GM08714 (cell line): ENCODE measurements around the gene TBC1D2.

Experiments
- H3K4me3 ChIP-seq: fragments of 200-500 bp; sonication (Bioruptor generic); 2 replicates; pipeline ENCODE4 v1.5.1; 2014; ENCODE audit warnings: mild to moderate bottlenecking, low read length, inconsistent platforms
- ZNF274 ChIP-seq: IDR thresholded peaks from 2 replicates; pipeline ENCODE4 v1.6.1; 2012; ENCODE audit warnings: mild to moderate bottlenecking, low read depth, low read length

The TBC1D2 gene

GRCh38 chr9:98173181-98173580, 82.3 kb downstream of the TBC1D2 start:
- no peak overlapping the region for H3K4me3 ChIP-seq
- no peak for TF ChIP-seq ZNF274

GRCh38 chr9:98172604-98173003, 82.8 kb downstream of the TBC1D2 start:
- TF ChIP-seq ZNF274: no peak
- no peak overlapping the region for H3K4me3 ChIP-seq

GRCh38 chr9:98171176-98171925, 84.1 kb downstream of the TBC1D2 start:
- no peak overlapping the region for H3K4me3 ChIP-seq
- TF ChIP-seq ZNF274: no peak

GRCh38 chr9:98168941-98169488, 86.4 kb downstream of the TBC1D2 start:
- TF ChIP-seq ZNF274: no peak
- H3K4me3 ChIP-seq: no peak overlapping the region

GRCh38 chr9:98168153-98168780, 87.2 kb downstream of the TBC1D2 start:
- TF ChIP-seq ZNF274: no peak
- H3K4me3 ChIP-seq: no peak overlapping the region

GRCh38 chr9:98164912-98165311, 90.5 kb downstream of the TBC1D2 start:
- no peak overlapping the region for H3K4me3 ChIP-seq
- TF ChIP-seq ZNF274: no peak

- no peak overlapping the region for H3K4me3 ChIP-seq
- no peak for TF ChIP-seq ZNF274
Observed at GRCh38 chr9:98162613-98163012, 92.8 kb downstream of the TBC1D2 start.

- TF ChIP-seq ZNF274: no peak
- no peak overlapping the region for H3K4me3 ChIP-seq
Observed at GRCh38 chr9:98161851-98162250, 93.6 kb downstream of the TBC1D2 start.

GRCh38 chr9:98159790-98160189, 95.7 kb downstream of the TBC1D2 start:
- no peak for TF ChIP-seq ZNF274

GRCh38 chr9:98159301-98159700, 96.1 kb downstream of the TBC1D2 start:
- TF ChIP-seq ZNF274: no peak
- no peak overlapping the region for H3K4me3 ChIP-seq

More at GRCh38 chr9:98159790-98160189, 95.7 kb downstream of the TBC1D2 start:
- H3K4me3 ChIP-seq: no peak overlapping the region

GRCh38 chr9:98158071-98158831, 97.2 kb downstream of the TBC1D2 start:
- H3K4me3 ChIP-seq: no peak overlapping the region
- TF ChIP-seq ZNF274: no peak

GRCh38 chr9:98157372-98157771, 98.1 kb downstream of the TBC1D2 start:
- H3K4me3 ChIP-seq: no peak overlapping the region
- TF ChIP-seq ZNF274: no peak

GRCh38 chr9:98154678-98155077, 100.8 kb downstream of the TBC1D2 start:
- H3K4me3 ChIP-seq: no peak overlapping the region
- TF ChIP-seq ZNF274: no peak

- H3K4me3 ChIP-seq: no peak overlapping the region
- no peak for TF ChIP-seq ZNF274
Observed at GRCh38 chr9:98152526-98152925, 102.9 kb downstream of the TBC1D2 start.
